Heart right ventricle (tissue), 16 donors: ENCODE results near the gene EMP3. TPM values are rescaled to one million over a fixed set of nuclear protein-coding genes. Genes with fewer than 3 reads are reported as not detected.

Source experiments
- ATAC-seq, 8 donors: fragments of 200-7000 bp; cut with Tn5 transposase; one replicate each; pipeline ENCODE4 v1.9.1; 2020; ENCODE audit warnings: mild to moderate bottlenecking in 8 of 8, moderate library complexity in 8 of 8, moderate number of reproducible peaks in 1 of 8
- DNase-seq, 2 donors: peaks; one replicate each; pipeline ENCODE4 v3.0.0-alpha.2; 2020
- H3K27ac ChIP-seq, 10 donors: fragments of 200-600 bp; sonication (generic) in 2 of 10; one replicate each; pipeline versions ENCODE4 v1.5.0 to v1.8.0; 2020 to 2022; ENCODE audit warnings: mild to moderate bottlenecking in 3 of 10
- H3K27me3 ChIP-seq, 7 donors: fragments of 200-600 bp; one replicate each; pipeline ENCODE4 v1.8.0; 2021 to 2022; ENCODE audit warnings: mild to moderate bottlenecking in 2 of 7
- H3K36me3 ChIP-seq, 9 donors: fragments of 200-600 bp; sonication (generic) in 1 of 9; one replicate each; pipeline versions ENCODE4 v1.5.0 to v1.8.0; 2020 to 2022; ENCODE audit warnings: mild to moderate bottlenecking in 2 of 9
- H3K4me1 ChIP-seq, 9 donors: fragments of 200-600 bp; sonication (generic) in 1 of 9; one replicate each; pipeline versions ENCODE4 v1.5.0 to v1.8.0; 2020 to 2022; ENCODE audit warnings: mild to moderate bottlenecking in 4 of 9
- H3K4me3 ChIP-seq, 10 donors: fragments of 200-600 bp; sonication (generic) in 2 of 10; one replicate each; pipeline versions ENCODE4 v1.5.0 to v1.8.0; 2020 to 2022; ENCODE audit warnings: mild to moderate bottlenecking in 7 of 10, moderate library complexity in 2 of 10
- H3K9me3 ChIP-seq, 11 donors: fragments of 200-600 bp in 10 of 11; sonication (generic) in 2 of 11; one replicate each; pipeline versions ENCODE4 v1.5.0 to v1.8.0; 2013 to 2022; ENCODE audit warnings: mild to moderate bottlenecking in 2 of 11, control low read depth in 1 of 11, moderate library complexity in 1 of 11
- WGBS, 2 donors: extraction: QIAGEN DNeasy Blood & Tissue Kit; methylation state at CpG; one replicate each; pipeline ENCODE4 v1.1.7; 2013; ENCODE audit warnings: inconsistent platforms in 1 of 2; 5-methylcytosine and 5-hydroxymethylcytosine counted together
- intact Hi-C, 10 donors: fragments of 100-400 bp; cut with DNase I; formaldehyde crosslinking; loops; one replicate each; pipeline versions ENCODE4 v1.11.1 to v1.14.2; 2022
- polyA plus RNA-seq, 2 donors: library from polyadenylated mRNA; stranded (reverse); fragments of 200-250 nt; gene quantifications; one replicate each; pipeline ENCODE4 v1.2.3, GENCODE V29; 2013
- total RNA-seq, 10 donors: library from RNA; stranded (reverse); fragmentation: NEBNext Ultra II Directional in 3 of 10; extraction: Animal tissue kit (Norgen Biotek cat#: 25700) in 3 of 10; gene quantifications; one replicate each; pipeline versions ENCODE4 v1.2.1 to v1.2.4, GENCODE V29; 2021 to 2023
- TF ChIP-seq, protein P1 (sequence below), 9 donors: fragments of 200-600 bp; sonication (generic) in 2 of 9; IDR thresholded peaks; one replicate each; pipeline versions ENCODE4 v1.5.0 to v1.8.0; 2021 to 2022; ENCODE audit warnings: antibody characterized with exemption in 9 of 9, mild to moderate bottlenecking in 5 of 9, moderate library complexity in 1 of 9
- donor health status: Arrhythmogenic right ventricular cardiomyopathy.
- donor health status: ischemic (EF 13 %, LVEDD 7.1; RV severe dilation, severe dysfunction).
- donor health status: healthy with polysubstance abuse.
- donor health status: DM: no; HTN: yes; CAD: no.
- donor health status: DM: no; HTN: no; CAD: no.
- donor health status: ischemic (EF 25% LVEDD 6.9; RV normal size, moderate dysfunction).
- donor health status: ischemic (EF 25% LVEDD 5.7; RV mildly dilated, moderate dysfunction).
- donor health status: healthy.
- donor health status: DM: yes; HTN: yes; CAD: no.
- donor health status: Ischemic cardiomyopathy.
- donor health status: ischemic (EF 35%, LVEDD 5.7; RV mildly dilated, moderate dysfunction).
- donor health status: nonischemic (EF 11% LVEDD 7.7; RV severe dilation, severe dysfunction).
- donor health status: DM: yes; HTN: yes; CAD: no.
- donor health status: PGD.
- donor health status: ischemic (EF 29% LVEDD 5.4; RV normal size, mild dysfunction).
- donor health status: nonischemic (EF 23%, LVEDD 6.1; RV moderate dilation, normal function).

The EMP3 gene
- total and polyA plus RNA-seq, 12 donors = 18.8 to 124 (median 38.5) TPM

DNA sequence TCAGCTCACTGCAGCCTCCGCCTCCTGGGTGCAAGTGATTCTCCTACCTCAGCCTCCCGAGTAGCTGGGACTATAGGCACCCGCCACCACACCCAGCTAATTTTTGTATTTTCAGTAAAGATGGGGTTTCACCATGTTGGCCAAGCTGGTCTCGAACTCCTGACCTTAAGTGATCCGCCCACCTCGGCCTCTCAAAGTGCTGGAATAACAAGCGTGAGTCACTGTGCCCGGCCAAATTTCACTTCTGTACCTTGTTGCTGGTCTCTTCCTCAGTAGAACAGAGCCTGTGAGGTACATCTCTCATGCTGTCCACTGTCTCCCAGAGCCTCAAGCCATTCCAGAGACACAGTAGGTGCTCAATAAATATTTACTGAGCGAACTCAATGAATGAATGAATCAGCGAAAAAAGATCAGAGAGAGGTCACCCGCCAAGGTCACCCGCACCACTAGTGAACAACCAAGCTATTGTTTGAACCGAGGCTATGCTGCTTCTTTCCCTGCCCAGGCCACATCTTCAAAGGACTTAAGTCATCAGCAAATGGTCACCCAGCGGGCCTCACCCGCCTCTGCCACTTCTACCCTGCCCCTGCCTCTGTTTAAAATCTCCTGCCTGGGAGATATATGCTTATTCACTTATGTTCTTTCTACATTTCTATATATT, 29.1 kb downstream of the EMP3 start:
- no peak overlapping the region for H3K27ac ChIP-seq
- peaks cover 0 to 10% (median 0%) of the 10 kb centered on the region in 9 donors for H3K36me3 ChIP-seq
- H3K4me3 ChIP-seq = no peak overlapping the region
- no peaks in the 10 kb centered on the region for H3K27me3 ChIP-seq
- WGBS, 2 donors = 90 to 92% methylated on average over 15 of the region's 15 CpGs
- no peak for DNase-seq
- no peaks in the 10 kb centered on the region for H3K4me1 ChIP-seq
- no peaks in the 10 kb centered on the region for H3K9me3 ChIP-seq
- intact Hi-C loops = no loop called here
- no peak for ATAC-seq
- TF ChIP-seq, protein P1, sequence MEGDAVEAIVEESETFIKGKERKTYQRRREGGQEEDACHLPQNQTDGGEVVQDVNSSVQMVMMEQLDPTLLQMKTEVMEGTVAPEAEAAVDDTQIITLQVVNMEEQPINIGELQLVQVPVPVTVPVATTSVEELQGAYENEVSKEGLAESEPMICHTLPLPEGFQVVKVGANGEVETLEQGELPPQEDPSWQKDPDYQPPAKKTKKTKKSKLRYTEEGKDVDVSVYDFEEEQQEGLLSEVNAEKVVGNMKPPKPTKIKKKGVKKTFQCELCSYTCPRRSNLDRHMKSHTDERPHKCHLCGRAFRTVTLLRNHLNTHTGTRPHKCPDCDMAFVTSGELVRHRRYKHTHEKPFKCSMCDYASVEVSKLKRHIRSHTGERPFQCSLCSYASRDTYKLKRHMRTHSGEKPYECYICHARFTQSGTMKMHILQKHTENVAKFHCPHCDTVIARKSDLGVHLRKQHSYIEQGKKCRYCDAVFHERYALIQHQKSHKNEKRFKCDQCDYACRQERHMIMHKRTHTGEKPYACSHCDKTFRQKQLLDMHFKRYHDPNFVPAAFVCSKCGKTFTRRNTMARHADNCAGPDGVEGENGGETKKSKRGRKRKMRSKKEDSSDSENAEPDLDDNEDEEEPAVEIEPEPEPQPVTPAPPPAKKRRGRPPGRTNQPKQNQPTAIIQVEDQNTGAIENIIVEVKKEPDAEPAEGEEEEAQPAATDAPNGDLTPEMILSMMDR (IDR thresholded peaks at IDR 0.05) = no peak

DNA sequence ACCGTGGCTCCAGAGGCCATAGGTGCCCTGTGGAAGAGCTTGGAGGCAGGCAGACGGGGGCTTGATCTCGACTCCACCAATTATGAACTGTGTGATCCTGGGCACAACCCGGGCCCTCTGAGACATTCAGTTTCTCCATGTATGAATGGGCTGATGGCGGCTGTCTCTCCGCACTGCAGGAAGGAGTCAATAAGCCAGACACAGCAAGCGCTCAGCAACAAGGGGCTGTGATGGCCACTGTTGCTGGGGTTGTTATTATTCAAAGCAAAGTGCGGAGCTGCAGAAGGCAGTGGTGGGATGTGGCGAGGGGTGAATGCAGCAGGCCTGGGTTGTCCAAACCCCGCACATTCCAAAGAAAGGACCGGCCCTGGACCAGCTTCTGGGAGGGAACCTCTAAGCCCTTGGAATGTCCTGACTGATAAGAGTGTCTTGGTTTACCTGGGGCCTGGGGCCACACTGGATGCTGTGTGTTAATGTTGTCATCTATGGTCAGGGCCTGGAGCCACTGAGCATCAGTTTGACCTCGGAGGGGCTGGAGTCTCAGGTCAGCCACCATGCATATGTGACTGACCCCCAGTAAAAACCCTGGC, 30.1 kb downstream of the EMP3 start:
- 90 to 92% methylated on average over 12 of the region's 12 CpGs for WGBS, 2 donors
- no peak for DNase-seq
- intact Hi-C loops = no loop called here
- Histone ChIP-seq H3K27me3 (no peaks in the 10 kb centered on the region), H3K4me3 (no peak overlapping the region), H3K27ac (no peak overlapping the region), H3K9me3 (no peaks in the 10 kb centered on the region), H3K36me3 (peaks cover 0 to 20% (median 0%) of the 10 kb centered on the region in 9 donors), H3K4me1 (no peaks in the 10 kb centered on the region)
- TF ChIP-seq, protein P1 (IDR thresholded peaks at IDR 0.05) = no peak
- no peak for ATAC-seq

DNA sequence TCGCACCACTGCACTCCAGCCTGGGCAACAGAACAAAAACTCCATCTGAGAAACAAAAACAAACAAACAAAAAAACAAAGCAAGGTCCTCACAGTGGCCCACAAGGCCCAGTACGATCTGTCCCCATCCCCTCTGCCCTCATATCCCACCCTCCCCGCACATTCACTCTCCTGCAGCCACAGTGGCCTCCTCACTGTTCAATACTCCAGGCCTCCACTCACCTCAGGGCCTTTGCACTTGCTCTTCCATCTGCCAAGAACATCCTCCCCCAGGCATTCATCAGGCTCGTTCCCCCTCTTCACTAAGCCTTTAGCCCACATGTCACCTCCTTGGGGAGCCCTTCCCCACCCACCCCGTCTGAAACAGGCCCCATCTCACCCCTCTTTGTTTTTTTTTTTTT, 33.8 kb downstream of the EMP3 start:
- intact Hi-C loops = no loop called here
- Histone ChIP-seq H3K36me3 (peaks cover 0 to 29% (median 0%) of the 10 kb centered on the region in 9 donors), H3K27me3 (no peaks in the 10 kb centered on the region), H3K4me1 (peaks cover 0 to 11% (median 0%) of the 10 kb centered on the region in 9 donors), H3K9me3 (no peaks in the 10 kb centered on the region), H3K27ac (no peak overlapping the region), H3K4me3 (no peak overlapping the region)
- WGBS, 2 donors = 96 to 97% methylated on average over 5 of the region's 5 CpGs
- TF ChIP-seq, protein P1 (IDR thresholded peaks at IDR 0.05) = no peak
- ATAC-seq (no peak), DNase-seq (no peak)

DNA sequence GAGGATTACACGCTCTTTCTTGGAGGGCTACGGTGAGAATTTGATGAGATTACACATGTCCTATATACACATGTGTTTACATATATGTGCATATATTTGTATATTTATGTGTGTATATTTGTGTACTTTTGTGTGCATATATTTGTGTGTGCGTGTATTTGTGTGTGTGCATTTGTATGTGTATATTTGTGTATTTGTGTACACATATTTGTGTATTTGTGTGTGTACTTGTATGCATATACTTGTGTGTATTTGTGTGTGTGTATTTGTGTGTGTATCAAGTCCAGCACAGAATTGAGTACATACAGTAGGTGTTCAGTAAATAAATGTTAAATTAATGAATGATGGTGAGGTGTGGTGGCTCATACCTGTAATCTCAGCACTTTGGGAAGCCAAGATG, 36.6 kb downstream of the EMP3 start:
- ATAC-seq = no peak
- H3K27me3 ChIP-seq = no peaks in the 10 kb centered on the region
- intact Hi-C loops = loop anchor here in 3 of 10 donors (2.0 to 5.0 kb wide), 3 partner anchors 35 to 107 kb away; partner anchors contain the start of genes CYTH2 (in 1 of the 3) and EMP3 (in 1 of the 3)
- 97 to 99% methylated on average over 3 of the region's 3 CpGs for WGBS, 2 donors
- no peak overlapping the region for H3K4me3 ChIP-seq
- peaks cover 0 to 29% (median 0%) of the 10 kb centered on the region in 9 donors for H3K36me3 ChIP-seq
- H3K9me3 ChIP-seq = no peaks in the 10 kb centered on the region
- no peak for DNase-seq
- TF ChIP-seq, protein P1 (IDR thresholded peaks at IDR 0.05) = no peak
- no peak overlapping the region for H3K27ac ChIP-seq
- peaks cover 0 to 16% (median 5%) of the 10 kb centered on the region in 9 donors for H3K4me1 ChIP-seq
